HG03558 (cell line): ENCODE results near the gene AGBL4.

ENCODE experiments used
- ATAC-seq: cut with Tn5 transposase; IDR thresholded peaks from one replicate; pipeline ENCODE4 v1.9.1; 2021; ENCODE audit warnings: moderate number of reproducible peaks; ENCODE audit not compliant: unreplicated experiment; ENCODE audit errors: extremely low read depth

Gene AGBL4

GRCh38 chr1:48966583-48966982 is 1057.2 kb downstream of the AGBL4 start:
- no peak for ATAC-seq

GRCh38 chr1:48960320-48960719 is 1063.4 kb downstream of the AGBL4 start:
- no peak for ATAC-seq

GRCh38 chr1:48955774-48956173 is 1068.0 kb downstream of the AGBL4 start:
- no peak for ATAC-seq

- ATAC-seq: no peak
Observed at GRCh38 chr1:48953617-48954016, 1070.1 kb downstream of the AGBL4 start.

- ATAC-seq: no peak
Observed at GRCh38 chr1:48948562-48948961, 1075.2 kb downstream of the AGBL4 start.

DNA sequence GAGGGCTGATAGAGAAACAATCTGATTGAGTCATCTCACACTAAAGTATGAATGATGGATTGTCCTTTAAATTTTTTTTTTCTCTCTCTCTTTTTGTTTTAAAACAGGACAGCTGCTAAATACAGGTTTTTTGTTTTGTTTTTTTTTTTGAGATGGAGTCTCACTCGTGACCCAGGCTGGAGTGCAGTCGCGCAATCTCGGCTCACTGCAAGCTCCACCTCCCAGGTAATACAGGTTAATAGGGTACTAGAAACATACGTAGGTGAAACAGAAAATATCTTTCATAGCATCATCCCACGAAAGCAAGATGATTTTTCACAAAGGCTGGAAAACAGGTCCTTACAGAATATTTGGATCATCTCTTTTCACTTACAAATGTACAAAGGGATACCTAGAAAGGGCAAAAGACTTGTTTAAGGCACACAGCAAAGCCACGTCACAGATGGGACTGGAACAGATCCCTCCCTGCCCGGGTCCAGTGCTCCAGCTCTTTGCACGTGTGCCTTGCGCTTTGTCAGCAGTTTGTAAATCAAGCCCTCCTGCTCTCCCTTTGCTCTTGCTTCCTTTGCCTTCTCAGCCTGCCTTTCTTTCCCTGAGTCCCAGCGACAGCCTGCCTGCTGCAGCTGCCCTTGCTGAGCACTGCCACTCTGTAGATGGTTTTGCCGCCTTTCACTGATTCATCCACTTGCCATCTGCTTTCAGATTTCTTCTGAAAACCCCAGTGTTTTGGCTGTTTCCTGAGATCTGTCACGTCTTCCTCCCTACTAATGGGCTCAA is 1075.8 kb downstream of the AGBL4 start:
- no peak for ATAC-seq

GRCh38 chr1:48946070-48946469 is 1077.7 kb downstream of the AGBL4 start:
- no peak for ATAC-seq

GRCh38 chr1:48944811-48945210 is 1078.9 kb downstream of the AGBL4 start:
- no peak for ATAC-seq

GRCh38 chr1:48943826-48944225 is 1079.9 kb downstream of the AGBL4 start:
- ATAC-seq: no peak

GRCh38 chr1:48943393-48943792 is 1080.4 kb downstream of the AGBL4 start:
- no peak for ATAC-seq

DNA sequence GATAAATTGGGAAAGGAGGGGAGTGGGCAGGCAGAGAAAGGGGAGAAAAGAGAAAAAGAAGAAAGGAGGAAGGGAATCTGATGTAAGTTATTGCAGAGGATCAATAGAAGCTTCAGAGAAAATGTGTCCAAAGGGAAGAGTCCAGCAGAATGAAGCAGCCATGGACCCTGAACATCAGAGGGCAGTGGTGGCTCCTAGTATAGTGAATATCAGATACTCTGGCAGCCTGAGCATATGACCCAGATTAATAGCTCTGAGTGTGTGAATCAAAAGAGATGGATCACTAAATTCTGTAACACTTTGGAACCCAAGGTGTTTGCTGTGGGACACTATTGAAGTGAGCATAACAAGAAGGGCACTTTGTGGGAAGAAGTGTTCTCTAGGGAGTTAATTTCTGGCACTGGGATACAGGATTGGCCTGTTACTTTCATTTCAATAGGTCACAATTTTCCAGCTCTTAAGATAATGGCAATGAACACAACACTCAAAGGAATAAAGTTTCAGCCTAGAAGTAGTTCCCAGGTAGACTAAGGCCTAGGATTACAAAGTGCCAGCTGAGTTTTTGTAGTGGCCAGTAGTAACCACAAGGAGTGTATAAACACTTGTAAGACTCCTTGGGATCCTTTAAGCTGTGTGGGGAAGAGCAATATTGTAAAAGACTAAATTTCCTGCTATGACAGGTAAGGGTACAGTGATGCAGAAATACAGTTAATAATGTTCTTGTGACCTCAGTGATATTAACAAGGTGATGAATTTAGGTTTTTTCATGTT is 1082.6 kb downstream of the AGBL4 start:
- ATAC-seq: no peak

- ATAC-seq: no peak
Observed at GRCh38 chr1:48940354-48940753, 1083.4 kb downstream of the AGBL4 start.

GRCh38 chr1:48939828-48940227 is 1083.9 kb downstream of the AGBL4 start:
- ATAC-seq: no peak

DNA sequence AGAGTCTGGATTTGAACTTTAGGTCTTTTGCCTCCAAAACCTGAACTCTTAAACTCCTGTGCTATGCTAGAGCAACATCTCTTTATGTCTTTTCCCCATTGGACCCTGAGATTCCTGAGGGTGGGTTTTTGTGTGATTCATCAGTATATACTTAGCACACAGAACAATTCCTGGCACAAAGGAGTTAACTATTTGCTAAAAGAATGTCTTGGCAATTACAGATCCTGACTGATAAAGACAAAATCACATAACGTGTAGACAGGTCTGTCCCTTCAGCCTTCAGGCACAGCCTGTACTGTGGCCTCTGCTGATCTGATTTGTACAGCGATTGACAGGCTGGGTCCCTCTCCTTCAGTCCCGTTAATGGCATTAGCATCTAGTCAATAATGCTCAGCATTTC is 1084.7 kb downstream of the AGBL4 start:
- no peak for ATAC-seq

GRCh38 chr1:48937732-48938131 is 1086.0 kb downstream of the AGBL4 start:
- ATAC-seq: no peak

DNA sequence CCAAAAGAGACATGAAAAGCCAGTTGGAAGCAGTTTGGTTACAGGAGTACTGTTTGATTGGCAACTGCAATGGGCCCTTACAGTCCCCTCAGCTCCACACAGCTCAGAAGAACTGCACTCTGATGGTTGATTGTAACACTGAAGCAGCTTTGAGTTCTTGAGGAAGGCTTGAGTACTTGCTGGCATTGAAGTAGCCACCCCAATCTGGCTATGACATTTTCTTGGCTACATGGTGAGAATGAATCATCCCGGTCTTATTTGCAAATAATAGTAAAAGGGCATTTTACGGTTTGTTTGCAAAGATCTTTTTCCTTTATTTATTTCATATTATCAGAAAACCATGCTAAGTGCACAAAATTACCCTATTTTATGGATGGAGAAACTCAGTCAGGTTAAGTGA is 1087.3 kb downstream of the AGBL4 start:
- ATAC-seq: no peak

- no peak for ATAC-seq
Observed at GRCh38 chr1:48932366-48932765, 1091.4 kb downstream of the AGBL4 start.

GRCh38 chr1:48931506-48932192 is 1092.1 kb downstream of the AGBL4 start:
- no peak for ATAC-seq

DNA sequence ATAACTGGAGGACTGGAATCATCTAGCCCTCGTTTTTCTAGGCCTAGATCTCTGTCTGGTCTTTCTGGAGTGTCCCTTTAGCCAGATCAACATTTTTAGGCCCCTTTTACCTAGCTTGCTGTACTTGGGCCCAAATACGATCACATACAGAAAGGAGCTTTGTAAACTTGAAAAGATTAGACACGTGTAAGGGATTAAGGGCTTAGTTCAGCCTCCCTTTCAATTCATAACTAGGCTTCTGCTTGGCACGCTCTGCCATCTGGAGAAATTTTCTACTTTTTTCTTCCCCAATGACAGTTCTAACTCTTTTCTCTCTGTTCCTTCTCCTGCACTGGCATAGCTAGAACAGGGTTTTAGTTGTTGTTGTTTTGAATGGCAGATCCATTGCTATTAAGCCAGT is 1093.7 kb downstream of the AGBL4 start:
- no peak for ATAC-seq

DNA sequence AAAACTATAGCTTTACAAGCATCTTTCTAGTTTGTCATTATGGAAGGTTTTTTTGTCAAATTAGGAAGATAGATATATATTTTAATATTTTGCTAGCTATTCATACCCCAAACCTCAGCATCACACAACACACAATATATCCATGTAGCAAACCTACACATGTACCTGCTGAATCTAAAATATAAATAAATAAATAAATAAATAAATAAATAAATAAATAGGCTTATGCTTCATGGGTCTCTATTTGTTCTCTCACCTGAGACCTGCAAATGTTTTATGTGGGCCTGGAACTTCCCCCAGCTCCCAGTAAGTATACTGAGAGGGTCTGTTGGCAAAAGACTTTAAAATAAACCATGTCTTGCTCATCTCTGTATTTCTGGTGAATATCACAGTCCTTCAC is 1099.7 kb downstream of the AGBL4 start:
- no peak for ATAC-seq

DNA sequence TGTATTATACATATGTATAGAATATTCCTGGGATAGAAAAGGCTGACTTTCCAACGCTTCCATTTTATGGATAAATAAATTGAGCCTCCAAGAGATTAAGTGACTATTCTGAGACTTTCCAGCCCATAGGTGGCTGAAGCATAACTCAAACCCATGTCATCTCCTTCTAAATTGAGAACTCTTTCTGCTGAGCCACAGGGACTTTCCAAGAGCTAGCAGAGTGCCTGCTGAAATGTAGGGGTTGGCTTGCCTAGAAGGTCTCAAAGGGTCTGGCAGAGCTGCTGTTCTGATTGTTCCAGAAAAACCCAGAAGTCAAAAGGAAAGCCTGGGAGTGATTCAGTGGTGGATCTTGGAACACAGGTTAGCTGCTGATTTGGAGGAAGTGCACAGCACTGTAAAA is 1100.6 kb downstream of the AGBL4 start:
- ATAC-seq: no peak
